NCI-H748 treated with DMSO at 0.1 percent for 48 hours (cell line): Measurements from ENCODE around the gene FABP6.
A peak's percentile ranks its signal among the peaks of the same experiment; 100 is the strongest.
"Not testable (repeated sequence)": the region's sequence is repeated elsewhere in the genome, so short reads cannot be mapped to it uniquely, and the experiment has no call there.

Experiments
- DNase-seq: peaks from one replicate; lab custom pipeline; 2025; lab: John Stamatoyannopoulos, UW

FABP6 gene

GRCh38 chr5:160229190-160229742 lies at the start of gene FABP6:
Gene FABP6, plus strand, starts transcription at chr5:160229506. Its CDS starts 52 bp downstream, at chr5:160229558.
- no peak for DNase-seq

DNA sequence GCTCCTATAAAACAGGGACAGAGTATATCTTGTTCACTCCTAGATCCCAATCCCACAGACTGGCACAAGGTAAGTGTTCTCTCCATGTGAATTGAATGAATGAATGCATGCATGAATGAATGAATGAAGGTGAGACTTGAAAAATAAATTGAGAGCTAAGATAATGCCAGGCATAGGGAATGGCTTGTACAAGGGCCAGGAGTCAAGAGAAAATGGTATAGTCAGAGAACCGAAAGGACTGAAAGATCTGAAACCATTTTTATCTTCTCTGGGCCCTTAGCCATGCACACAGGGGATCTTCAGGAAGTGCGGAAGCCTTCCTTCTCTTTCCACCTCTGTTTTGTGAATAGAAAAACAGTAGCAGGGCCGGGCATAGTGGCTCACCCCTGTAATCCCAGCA lies 48.4 kb upstream of the FABP6 start:
- DNase-seq, result no peak

GRCh38 chr5:160181965-160182622 lies 47.2 kb upstream of the FABP6 start:
- DNase-seq, result no peak

GRCh38 chr5:160183075-160183474 lies 46.2 kb upstream of the FABP6 start:
- no peak for DNase-seq

GRCh38 chr5:160185626-160186360 lies 43.5 kb upstream of the FABP6 start:
- no peak for DNase-seq

- DNase-seq, result no peak
Observed at GRCh38 chr5:160186480-160186879, 42.8 kb upstream of the FABP6 start.

DNA sequence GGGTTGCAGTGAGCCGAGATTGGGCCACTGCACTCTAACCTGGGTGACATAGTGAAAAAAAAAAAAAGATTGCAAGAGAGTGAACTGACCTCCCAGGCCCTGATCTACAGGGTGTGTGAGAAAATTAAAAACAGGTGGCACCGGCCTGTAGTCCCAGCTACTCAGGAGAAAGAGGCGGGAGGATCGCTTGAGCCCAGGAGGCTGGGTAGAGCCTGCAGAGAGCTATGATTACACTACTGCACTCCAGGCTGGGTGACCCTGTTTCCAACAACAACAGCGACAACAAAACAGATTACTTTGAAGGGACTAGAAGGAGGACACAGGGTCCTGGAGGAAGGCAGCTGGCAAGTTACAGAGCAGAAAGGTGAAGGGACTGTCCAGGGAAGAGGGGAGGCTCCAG lies 42.2 kb upstream of the FABP6 start:
- no peak for DNase-seq

DNA sequence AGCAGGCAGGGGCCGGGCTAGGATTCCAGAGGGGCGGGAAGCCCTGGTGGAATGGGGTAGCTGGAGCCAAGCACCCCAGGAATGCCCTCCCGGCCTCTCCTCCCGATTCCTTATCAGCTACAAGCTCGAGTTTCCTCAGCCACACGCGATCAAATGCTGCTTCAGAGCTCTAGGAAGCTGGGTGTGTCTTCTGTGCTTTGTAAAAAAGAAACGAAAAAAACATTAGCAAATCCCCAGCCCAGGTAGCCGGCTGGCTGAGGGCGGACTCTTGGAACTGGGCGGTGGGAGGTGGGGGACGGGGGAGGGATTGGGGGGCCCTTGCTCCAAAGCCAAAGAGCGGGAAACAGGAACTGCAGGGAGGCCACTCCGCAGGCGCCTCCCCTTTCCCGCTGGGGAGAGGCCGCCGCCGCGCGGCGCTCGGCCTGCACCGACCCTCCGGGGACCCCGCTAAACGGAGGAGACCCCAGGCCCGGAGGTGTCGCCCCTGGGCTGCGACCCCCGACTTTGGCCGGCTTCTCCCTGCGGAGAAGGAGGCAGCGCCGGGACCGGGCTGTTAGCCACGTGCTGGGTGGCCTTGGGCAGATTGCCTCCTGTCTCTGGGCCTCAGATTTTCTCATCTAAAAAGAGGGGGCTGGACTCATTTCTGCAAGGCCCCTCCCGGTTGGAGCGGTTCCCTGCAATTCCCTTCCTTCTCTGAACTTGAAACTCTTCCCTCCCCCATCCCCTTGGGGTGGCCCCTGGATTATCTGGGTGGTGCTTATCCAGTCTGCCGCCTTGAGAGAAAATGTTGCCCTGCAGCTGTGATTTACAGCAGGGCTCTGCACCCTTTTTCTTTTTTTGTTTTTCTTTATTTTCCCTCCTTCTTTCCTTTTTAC lies 40.9 kb upstream of the FABP6 start:
- no peak for DNase-seq

DNA sequence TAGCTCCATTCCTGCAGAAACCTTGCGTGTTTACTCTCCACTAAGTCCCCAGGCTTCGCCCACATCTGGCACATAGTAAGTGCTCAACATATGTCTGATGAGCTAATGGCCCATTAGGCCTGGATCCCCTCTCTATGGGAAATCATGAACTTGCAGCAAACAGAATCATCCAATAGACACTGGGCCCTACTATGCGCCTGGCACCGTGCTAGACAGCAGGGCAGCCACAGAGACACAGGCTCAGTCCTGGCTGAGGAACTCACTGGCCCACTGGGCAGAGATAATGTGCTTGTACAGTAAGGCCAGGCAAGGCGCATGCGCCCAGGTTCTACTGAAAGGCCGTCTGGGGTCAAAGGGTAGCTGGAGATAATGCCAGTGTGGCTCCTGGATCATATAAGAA lies 36.9 kb upstream of the FABP6 start:
- no peak for DNase-seq

DNA sequence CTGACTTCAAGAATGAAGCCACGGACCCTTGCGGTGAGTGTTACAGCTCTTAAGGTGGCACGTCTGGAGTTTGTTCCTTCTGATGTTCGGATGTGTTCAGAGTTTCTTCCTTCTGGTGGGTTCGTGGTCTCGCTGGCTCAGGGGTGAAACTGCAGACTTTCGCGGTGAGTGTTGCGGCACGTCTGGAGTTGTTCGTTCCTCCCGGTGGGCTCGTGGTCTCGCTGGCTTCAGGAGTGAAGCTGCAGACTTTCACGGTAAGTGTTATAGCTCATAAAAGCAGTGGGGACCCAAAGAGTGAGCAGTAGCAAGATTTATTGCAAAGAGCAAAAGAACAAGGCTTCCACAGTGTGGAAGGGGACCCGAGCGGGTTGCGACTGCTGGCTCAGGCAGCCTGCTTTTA lies 36.2 kb upstream of the FABP6 start:
- not testable (repeated sequence) for DNase-seq

DNA sequence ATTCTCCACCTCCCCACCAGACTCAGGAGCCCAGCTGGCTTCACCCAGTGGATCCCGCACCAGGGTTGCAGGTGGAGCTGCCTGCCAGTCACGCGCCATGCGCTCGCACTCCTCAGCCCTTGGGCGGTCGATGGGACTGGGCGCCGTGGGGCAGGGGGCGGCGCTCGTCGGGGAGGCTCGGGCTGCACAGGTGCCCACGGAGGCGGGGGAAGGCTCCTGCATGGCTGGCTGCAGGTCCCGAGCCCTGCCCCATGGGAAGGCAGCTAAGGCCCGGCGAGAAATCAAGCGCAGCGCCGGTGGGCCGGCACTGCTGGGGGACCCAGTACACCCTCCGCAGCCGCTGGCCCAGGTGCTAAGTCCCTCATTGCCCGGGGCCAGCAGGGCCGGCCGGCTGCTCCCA lies 35.5 kb upstream of the FABP6 start:
- DNase-seq, result not testable (repeated sequence)

DNA sequence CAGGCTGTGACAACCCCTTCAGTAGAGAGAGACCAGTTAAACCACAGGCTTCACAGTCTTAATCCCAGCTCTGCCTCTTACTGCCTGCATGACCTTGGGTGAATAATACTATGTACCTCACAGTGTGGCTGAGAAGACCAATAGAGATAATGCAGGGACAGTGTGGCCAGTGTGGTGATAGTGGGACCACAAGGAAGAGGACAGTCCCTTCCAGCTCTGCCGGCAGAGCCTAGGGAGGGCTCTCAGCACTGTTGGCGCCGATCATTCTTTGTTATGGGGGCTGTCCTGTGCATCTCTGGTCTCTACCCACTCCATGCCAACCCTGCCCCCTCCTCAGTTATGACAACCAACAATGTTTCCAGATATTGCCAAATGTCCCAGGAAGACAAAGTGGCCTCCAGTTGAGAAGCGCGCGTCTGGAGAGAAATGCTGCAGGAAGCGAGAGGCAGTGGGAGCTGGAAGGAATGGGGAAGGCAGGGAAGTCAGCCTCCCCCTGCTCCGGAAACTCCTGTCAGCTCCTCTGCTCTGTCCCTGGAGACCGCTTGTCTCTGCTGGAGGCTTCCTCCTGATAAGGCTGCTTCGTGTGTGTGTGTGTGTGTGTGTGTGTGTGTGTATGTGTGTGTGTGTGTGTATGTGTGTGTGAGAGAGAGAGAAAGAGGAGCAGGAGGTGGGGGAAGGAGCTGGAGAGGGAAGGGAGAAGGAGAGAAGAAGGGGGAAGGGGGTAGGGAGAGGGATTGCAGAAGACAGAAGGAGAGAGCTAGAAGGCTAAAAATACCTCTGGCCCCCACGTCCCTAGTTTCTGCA lies 31.8 kb upstream of the FABP6 start:
- no peak for DNase-seq

GRCh38 chr5:160198146-160198545 lies 31.2 kb upstream of the FABP6 start:
- DNase-seq, result no peak

- no peak for DNase-seq
Observed at GRCh38 chr5:160198841-160199409, 30.4 kb upstream of the FABP6 start.

DNA sequence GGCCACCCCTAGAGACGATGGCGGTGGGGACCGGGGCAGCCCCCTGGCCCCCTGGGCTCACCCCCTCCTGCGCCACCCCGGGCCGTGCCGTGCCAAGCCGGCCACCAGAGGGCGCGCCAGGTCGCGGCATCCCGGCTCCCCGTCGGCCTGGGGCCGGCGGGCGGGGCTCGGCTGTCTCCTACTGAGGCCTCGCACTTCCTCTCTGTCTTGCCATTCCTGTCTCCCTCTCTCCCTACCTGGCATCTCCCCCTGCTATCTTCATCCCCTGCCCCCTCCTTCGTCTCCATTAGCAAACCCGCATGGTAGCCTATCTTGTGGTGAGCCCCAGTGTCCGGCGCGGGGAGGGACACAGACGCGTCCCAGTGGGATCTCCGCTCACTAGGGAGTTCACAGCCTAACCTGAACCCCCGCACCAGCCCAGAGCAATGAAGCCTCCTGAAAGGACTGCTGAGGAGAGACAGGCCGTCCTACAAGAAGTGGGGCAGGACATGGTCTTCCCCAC lies 29.8 kb upstream of the FABP6 start:
- peak; percentile 19 for DNase-seq

- DNase-seq, result no peak
Observed at GRCh38 chr5:160207061-160207460, 22.2 kb upstream of the FABP6 start.

- no peak for DNase-seq
Observed at GRCh38 chr5:160209917-160210316, 19.4 kb upstream of the FABP6 start.

GRCh38 chr5:160210606-160211005 lies 18.7 kb upstream of the FABP6 start:
- DNase-seq, result no peak

DNA sequence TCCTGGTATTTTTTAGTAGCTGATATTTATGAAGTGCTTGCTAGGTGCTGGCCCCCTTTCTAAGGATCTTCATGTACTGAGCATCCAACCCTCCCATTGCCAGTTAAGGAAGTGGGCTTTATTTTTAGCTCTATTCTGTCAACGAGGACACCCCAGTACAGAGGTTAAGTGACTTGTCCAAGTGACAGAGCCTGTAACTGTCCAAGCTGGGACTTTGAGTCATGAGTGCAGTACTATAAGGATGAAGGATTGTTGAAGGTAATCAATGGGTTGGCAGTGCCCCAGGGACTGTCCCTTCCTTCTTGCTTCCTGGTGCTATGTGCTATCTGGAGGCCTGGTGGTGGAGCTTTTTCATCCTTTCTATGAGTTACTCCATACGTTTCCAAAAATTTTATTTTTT lies 18.0 kb upstream of the FABP6 start:
- no peak for DNase-seq

GRCh38 chr5:160213537-160213936 lies 15.8 kb upstream of the FABP6 start:
- peak; percentile 10 for DNase-seq

DNA sequence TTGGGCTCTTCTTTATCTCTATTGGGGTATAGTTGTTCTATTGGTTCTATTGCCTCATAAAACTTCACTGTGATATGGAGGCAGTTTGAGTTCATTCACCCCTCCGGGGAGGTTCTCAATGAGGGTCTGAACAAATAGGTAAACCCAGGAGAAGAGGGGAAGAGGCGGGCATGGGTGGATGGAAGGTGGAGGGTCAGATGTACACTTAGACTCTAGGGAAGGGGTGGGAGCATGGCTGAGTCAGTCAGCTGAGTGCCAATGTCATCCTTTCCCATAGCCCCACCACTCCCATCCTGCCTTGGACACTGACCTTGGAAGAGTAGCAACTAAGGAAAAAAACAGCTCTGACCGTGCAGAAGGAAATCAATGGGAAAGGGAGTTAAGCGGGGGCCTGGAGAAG lies 9.9 kb upstream of the FABP6 start:
- no peak for DNase-seq
